ENCODE results near the gene CARD8.
"Not testable (repeated sequence)": the region's sequence is repeated elsewhere in the genome, so short reads cannot be mapped to it uniquely, and the experiment has no call there.

DNA sequence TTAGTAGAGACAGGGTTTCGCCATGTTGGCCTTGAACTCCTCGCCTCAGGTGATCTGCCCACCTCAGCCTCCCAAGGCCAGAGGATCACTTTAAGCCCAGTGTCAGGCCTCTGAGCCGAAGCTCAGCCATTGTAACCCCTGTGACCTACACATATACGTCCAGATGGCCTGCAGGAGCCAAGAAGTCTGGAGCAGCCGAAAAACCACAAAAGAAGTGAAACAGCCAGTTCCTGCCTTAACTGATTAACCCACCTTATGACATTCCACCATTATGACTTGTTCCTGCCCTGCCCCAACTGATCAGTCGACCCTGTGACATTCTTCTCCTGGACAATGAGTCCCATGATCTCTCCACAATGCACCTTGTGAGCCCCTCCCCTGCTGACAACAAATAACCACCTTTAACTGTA is 13.9 kb upstream of the CARD8 start:
- not testable (repeated sequence) for TF ChIP-seq POLR2A (IDR thresholded peaks at IDR 0.05)
- TF ChIP-seq, protein P1, sequence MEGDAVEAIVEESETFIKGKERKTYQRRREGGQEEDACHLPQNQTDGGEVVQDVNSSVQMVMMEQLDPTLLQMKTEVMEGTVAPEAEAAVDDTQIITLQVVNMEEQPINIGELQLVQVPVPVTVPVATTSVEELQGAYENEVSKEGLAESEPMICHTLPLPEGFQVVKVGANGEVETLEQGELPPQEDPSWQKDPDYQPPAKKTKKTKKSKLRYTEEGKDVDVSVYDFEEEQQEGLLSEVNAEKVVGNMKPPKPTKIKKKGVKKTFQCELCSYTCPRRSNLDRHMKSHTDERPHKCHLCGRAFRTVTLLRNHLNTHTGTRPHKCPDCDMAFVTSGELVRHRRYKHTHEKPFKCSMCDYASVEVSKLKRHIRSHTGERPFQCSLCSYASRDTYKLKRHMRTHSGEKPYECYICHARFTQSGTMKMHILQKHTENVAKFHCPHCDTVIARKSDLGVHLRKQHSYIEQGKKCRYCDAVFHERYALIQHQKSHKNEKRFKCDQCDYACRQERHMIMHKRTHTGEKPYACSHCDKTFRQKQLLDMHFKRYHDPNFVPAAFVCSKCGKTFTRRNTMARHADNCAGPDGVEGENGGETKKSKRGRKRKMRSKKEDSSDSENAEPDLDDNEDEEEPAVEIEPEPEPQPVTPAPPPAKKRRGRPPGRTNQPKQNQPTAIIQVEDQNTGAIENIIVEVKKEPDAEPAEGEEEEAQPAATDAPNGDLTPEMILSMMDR (IDR thresholded peaks at IDR 0.05): not testable (repeated sequence)
